Loucy (cell line): ENCODE results near the gene GNG11.

Source experiments
- EZH2phosphoT487 ChIP-seq: fragments of 200-600 bp; IDR thresholded peaks from 2 replicates; pipeline ENCODE4 v1.6.1; 2018; ENCODE audit warnings: antibody characterized with exemption, mild to moderate bottlenecking, moderate library complexity, borderline replicate concordance
- TF ChIP-seq, protein P1 (sequence below): fragments of 200-600 bp; sonication (generic); conservative IDR thresholded peaks from 2 replicates; pipeline ENCODE4 v1.5.1; 2014; ENCODE audit warnings: mild to moderate bottlenecking, antibody characterized with exemption, low read length

DNA sequence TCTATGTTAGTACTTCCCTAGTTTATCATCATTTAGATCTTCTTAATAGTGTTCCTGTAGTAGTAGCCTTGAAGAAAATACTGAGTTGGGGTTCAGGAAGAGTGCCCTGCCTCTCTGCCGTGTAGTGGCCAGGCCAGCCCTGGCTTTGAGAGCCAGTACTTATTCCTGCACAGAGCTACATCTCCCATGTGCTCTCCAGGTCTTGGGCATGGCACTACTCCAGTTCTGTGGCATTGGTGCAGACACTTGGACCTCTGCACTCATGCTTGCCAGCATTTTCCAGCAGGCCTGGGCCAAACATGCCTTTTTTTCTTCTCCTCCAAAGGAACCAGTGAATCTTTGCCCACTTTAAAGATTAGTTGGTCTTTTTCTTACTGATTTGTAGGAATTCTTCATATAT, 5.3 kb downstream of the GNG11 start:
- TF ChIP-seq, protein P1, sequence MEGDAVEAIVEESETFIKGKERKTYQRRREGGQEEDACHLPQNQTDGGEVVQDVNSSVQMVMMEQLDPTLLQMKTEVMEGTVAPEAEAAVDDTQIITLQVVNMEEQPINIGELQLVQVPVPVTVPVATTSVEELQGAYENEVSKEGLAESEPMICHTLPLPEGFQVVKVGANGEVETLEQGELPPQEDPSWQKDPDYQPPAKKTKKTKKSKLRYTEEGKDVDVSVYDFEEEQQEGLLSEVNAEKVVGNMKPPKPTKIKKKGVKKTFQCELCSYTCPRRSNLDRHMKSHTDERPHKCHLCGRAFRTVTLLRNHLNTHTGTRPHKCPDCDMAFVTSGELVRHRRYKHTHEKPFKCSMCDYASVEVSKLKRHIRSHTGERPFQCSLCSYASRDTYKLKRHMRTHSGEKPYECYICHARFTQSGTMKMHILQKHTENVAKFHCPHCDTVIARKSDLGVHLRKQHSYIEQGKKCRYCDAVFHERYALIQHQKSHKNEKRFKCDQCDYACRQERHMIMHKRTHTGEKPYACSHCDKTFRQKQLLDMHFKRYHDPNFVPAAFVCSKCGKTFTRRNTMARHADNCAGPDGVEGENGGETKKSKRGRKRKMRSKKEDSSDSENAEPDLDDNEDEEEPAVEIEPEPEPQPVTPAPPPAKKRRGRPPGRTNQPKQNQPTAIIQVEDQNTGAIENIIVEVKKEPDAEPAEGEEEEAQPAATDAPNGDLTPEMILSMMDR: no peak
- TF ChIP-seq EZH2phosphoT487: no peak
